GM13976 (cell line): Measurements from ENCODE around the gene GON7.

Source experiments
- DNase-seq: peaks from one replicate; pipeline ENCODE4 v3.0.0; 2012; ENCODE audit warnings: low spot score
- in situ Hi-C: fragments of 300-500 bp; cut with MboI; formaldehyde crosslinking; loops from one replicate; pipeline ENCODE4 v1.12.0; 2022; ENCODE audit warnings: low sequenced_read_pairs, mixed read lengths, inconsistent platforms; ENCODE audit not compliant: unreplicated experiment
- TF ChIP-seq, protein P1 (sequence below): IDR thresholded peaks from 2 replicates; pipeline ENCODE4 v1.5.1; 2012; ENCODE audit warnings: borderline replicate concordance, mild to moderate bottlenecking; ENCODE audit not compliant: insufficient read depth; ENCODE audit errors: extremely low read depth, missing control alignments, control extremely low read depth

The GON7 gene, protein sequence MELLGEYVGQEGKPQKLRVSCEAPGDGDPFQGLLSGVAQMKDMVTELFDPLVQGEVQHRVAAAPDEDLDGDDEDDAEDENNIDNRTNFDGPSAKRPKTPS

DNA sequence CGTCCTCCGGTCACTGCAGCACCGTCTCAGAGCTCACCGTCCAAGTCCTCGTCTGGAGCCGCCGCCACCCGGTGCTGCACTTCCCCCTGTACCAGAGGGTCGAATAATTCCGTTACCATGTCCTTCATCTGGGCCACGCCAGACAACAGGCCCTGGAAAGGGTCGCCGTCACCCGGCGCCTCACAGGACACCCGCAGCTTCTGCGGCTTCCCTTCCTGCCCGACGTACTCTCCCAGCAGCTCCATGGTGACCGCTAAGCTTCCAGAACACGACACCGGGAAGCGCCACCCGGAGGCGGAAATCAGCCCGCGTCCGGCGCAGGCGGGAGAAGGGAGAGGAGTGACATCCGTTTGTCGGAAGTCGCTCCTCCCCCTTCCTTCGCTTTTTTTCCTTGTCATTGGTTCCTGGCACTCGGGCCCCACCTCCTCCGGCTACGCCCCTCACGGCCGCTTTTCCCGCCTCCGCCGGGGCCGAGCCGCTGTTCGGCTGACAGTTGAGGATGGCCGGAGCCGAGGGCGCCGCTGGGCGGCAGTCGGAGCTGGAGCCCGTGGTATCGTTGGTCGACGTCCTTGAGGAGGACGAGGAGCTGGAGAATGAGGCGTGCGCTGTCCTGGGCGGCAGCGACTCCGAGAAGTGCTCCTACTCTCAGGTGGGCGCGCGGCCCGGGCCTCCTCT lies at the start of gene GON7, which contains the start of gene UBR7:
TSS of gene GON7 (minus strand) at position 273 of the 675 bp plus-strand sequence. CDS start at position 245, 28 bp downstream.
TSS of gene UBR7 (plus strand) at position 464 of the 675 bp plus-strand sequence. CDS start at position 500, 36 bp downstream.
- TF ChIP-seq, protein P1, sequence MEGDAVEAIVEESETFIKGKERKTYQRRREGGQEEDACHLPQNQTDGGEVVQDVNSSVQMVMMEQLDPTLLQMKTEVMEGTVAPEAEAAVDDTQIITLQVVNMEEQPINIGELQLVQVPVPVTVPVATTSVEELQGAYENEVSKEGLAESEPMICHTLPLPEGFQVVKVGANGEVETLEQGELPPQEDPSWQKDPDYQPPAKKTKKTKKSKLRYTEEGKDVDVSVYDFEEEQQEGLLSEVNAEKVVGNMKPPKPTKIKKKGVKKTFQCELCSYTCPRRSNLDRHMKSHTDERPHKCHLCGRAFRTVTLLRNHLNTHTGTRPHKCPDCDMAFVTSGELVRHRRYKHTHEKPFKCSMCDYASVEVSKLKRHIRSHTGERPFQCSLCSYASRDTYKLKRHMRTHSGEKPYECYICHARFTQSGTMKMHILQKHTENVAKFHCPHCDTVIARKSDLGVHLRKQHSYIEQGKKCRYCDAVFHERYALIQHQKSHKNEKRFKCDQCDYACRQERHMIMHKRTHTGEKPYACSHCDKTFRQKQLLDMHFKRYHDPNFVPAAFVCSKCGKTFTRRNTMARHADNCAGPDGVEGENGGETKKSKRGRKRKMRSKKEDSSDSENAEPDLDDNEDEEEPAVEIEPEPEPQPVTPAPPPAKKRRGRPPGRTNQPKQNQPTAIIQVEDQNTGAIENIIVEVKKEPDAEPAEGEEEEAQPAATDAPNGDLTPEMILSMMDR, result peak; percentile 37
- in situ Hi-C loops, result no loop called here
- DNase-seq, result peak; percentile 95

DNA sequence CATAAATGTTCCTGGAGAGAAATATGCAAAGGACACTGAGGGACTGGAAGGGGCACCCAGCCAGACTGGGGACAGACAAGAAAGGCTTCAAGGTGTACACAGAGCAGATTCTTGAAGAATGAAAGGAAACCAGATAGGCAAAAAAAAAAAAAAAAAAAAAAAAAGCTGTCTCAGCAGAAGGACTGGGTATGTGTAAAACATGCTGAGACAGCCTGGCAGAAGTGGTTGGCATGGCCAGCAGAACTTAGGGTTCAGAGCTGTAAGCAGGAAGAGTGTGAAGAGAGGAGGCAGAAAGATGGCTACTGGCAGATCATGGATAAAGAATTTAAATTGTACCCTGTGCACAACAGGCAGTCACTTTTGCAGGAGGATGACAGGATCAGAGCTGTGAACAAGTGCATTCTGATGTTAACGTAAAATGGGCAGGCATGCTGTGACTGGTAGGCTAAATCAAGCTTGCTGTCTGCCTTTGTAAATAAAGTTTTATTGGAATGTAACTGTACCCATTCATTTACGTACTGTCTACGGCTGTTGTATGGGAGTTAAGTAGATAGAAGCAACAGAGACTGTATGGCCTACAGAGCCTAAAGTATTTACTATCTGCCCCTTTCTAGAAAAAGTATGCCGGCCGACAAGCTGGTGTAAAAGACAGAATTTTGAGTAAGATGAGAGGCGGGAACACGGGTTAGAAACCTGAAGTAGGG lies 42.4 kb upstream of the GON7 start:
- TF ChIP-seq, protein P1, result no peak
- in situ Hi-C loops, result no loop called here

DNA sequence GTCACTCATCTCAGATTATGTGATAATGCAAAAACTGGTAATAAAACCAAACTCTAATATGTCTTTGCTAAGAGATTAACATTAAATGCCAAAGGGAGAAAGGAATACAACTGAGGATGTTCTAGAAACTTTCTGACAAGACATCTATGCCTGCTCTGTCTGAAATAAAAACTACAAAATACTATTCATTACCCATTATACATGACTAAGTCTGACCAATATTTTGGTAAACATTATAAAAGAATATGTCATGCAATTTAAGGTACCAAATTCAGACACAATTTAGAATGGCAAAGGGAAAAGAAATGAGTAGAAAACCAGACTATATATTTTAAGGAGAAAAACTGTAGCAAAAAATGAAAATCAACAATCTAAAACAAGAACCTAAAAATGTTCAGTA lies 39.7 kb upstream of the GON7 start:
- DNase-seq, result no peak
- in situ Hi-C loops, result no loop called here
- TF ChIP-seq, protein P1, result no peak

More for the DNA sequence above, 42.4 kb upstream of the GON7 start:
- DNase-seq, result no peak

DNA sequence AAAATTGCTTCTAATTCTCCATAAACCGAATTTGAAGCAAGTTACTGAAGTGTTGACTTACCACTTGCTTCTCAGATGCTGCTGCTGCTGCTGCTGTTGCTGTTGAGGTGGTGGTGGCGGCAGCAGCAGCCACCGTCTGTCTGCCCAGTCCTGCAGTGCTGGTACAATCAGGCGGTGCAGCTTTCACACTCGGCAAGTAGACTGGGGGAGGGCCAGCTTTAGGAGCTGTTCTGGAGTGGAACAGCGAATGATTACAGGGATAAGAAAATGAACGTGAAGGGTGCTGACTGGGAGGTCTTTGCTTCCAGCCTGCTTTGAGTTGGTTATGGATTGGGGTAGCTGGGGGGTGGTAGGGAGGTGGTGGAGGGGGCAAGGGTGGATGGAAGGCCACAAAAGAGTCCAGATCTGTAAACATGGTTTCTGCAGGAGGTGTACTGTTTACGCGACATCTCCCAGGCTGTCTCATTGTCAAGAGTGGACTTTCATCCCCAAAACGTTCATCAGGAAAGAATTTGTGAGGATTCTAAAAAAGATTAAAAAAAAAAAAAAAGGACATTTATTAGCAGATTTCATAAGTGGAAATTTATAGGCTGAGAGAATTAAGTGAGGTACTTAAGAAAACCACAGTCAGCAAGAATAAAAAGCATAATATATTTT lies 39.0 kb upstream of the GON7 start:
- DNase-seq, result no peak
- TF ChIP-seq, protein P1, result no peak
- in situ Hi-C loops, result no loop called here

DNA sequence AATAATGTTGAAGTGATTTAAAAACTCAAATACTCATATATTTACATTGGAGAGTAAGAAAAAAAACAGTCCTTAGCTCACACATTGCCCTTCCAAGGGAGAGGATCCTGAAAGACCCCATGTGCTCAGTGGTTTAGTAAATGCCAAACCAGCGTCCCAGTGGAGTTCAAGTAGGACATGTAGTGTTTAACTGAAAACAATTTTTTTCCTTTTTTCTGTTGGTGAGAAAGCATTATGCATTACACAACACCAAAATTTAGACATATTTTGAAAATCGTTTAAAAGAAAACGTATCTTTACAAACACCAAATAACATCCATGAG lies 33.8 kb upstream of the GON7 start:
- TF ChIP-seq, protein P1, result no peak
- no peak for DNase-seq
- in situ Hi-C loops, result no loop called here

DNA sequence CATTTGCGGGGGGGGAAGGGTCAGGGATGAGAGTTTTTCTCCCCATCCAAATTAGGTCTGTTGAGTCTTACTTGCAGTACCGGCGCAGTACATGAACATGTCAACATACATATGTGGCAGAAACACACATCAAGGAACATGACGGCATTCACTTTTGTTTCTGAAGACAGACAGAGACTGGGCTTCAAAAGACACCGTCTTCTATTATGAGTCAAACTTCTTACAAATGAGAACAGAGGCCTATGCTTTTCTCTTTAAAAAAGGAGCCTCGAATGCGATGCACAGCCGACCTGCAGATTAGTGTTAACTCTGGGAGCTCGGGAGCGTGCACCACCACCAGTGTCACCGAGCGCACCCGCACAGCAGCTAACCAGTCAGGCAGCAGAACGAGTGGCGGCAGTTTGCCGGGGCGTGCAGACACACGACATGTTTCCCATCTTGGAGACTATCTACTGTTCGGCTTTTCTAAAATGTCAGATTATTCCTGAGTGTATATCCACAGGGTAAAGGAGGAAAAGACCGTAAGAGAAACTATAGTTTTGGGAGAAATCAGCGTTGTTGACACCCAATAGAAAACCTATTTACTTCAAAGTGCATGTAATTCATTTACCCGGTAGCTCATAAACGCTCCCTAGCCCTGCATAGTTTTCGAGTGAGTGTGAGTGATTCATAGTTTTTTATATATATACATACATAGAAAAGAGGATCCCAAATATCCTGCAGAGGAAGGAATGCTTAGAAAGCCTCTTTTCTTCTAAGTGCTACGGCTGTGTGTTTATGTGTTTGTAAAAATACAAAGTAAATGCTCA lies 33.2 kb upstream of the GON7 start:
- no peak for DNase-seq
- TF ChIP-seq, protein P1, result no peak
- in situ Hi-C loops, result loop anchor here (10.0 kb wide), 1 partner anchor 305 kb away; no protein-coding TSS in a partner anchor
